DMS153 (cell line): Measurements from ENCODE around the gene NRDC.
"Not testable (repeated sequence)": the region's sequence is repeated elsewhere in the genome, so short reads cannot be mapped to it uniquely, and the experiment has no call there.

ENCODE experiments used
- DNase-seq: peaks from one replicate; lab custom pipeline; 2025; lab: John Stamatoyannopoulos, UW

NRDC gene

DNA sequence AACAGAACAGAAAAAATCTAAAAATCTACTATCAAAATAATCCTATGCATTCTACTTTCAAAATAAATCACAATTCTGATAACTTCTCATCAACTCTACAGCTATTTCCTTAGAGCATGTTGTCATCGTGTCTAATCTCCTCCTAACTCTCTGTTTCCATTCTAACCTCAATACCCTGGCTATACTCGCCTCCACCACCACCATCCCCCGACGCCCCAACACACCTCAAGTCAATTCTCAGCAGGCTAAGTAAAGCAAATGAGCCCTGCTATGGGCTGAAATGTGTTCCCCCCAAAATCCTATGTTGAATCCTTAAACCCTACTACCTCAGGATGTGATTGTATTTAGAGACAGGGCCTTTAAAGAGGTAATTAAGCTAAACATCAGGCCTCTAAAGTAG is 34.6 kb downstream of the NRDC start:
- DNase-seq = no peak

- no peak for DNase-seq
These were observed 36.3 kb downstream of the NRDC start for GRCh38 chr1:51842261-51842660.

DNA sequence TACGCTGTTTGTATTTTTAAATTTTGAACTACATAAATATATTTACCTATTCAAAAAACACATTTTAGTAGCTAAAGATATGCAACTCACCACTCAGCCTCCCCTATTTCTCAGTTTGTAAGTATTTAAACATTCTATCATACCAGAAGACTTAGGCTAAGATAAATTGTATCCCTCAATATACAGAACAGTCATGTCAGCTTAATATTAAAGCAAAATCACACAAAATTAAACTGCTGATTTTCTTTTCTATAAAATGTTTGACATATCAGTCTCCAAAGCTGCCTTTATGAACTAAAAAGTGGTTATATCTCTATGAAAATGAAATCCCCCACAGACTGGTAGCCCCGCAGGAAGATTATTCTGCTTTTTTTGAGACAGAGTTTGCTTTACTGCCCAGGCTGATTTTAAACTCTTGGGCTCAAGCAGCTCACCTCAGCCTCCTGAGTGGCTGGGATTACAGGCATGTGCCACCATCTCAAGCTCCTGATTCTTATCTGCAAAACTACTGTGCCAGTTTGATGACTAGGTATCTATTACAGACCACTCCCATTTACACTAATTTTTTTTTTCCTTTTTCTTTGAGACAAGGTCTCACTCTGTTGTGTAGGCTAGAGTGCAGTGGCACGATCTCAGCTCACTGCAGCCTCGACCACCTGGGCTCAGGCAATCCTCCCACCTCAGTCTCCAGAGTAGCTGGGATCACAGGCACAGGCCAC is 37.6 kb downstream of the NRDC start:
- DNase-seq = no peak

GRCh38 chr1:51840182-51840581 is 38.3 kb downstream of the NRDC start:
- no peak for DNase-seq

DNA sequence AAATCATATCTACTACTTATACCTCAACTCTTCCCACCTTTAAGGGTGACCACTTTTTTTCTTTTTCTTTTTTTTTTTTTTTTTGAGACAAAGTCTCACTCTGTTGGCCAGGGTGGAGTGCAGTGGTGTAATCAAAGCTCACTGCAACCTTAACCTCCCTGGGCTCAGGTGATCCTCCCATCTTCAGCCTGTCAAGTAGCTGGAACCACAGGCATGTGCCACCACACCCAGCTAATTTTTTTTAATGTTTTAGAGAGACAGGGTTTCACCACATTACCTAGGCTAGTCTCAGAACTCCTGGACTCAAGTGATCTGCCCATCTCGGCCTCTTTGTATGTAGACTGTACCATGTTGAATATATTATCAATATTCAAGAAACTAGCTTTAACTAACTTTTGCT is 39.4 kb downstream of the NRDC start:
- no peak for DNase-seq

- no peak for DNase-seq
These were observed 41.3 kb downstream of the NRDC start for GRCh38 chr1:51837243-51837642.

- no peak for DNase-seq
These were observed 44.8 kb downstream of the NRDC start for GRCh38 chr1:51833700-51834099.

DNA sequence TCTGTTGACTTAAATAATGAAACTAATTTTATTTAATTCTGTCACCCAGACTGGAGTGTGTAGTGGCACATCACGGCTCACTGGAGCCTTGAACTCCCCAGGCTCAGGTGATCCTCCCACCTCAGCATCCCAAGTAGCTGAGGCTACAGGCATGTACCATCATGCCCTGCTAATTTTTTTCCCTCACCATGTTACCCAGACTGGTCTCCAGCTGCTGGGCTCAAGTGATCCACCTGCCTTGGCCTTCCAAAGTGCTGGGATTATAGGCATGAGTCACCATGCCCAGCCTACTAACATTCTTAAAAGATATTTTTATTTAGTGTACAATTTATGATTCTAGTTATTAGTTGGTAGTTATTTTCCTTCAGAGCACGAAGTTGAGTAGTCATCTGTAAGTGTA is 49.5 kb downstream of the NRDC start:
- no peak for DNase-seq

GRCh38 chr1:51819810-51820209 is 58.7 kb downstream of the NRDC start:
- DNase-seq = no peak

DNA sequence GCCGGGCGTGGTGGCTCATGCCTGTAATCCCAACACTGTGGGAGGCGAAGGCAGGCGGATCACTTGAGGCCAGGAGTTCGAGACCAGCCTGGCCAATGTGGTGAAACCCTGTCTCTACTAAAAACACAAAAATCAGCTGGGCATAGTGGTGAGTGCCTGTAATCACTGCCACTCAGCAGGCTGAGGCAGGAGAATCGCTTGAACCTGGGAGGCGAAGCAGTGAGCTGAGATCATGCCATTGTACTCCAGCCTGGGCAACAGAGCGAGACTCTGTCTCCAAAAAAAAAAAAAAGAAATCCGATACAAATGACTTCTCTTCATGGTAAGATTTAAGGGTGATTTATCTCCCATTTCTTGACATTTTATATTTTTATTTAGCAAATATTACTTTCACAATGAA is 59.5 kb downstream of the NRDC start:
- not testable (repeated sequence) for DNase-seq

DNA sequence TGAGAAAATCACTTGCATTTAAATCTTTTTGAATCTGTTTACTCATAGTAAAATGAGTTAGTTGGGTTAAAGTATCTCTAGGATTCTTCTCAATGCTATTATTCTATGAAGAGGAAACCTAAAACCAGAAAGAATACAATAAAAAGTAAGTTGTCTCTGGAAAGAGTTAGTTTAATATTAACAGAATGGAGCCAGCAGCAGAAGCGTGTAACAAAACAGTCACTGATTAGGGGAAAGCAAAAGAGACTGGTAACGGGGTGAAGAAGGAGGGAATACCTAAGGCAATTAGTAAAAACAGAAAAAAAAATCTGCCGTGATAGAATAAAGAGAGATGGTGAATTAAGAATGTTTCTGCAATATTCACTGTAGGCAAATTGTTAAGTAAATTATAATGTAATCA is 60.0 kb downstream of the NRDC start:
- no peak for DNase-seq

DNA sequence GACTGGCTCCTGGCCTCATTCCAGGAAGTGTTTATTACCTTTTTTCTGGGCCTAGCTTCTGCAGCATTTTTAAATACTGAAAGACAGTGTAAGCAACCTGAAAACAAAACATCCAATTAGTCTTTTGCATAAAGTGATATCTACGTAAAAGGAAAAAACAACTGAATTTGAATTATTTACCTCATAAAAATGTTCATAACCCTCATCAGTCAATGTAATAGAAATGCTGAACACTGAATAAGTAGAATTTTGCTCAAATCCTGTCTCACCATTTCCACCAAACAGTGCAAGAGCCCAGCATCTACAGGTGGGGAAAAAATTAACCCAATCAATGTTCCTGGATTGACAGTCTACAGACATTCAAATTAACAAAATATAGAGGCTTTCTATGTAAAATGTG is 64.0 kb downstream of the NRDC start:
- no peak for DNase-seq

- DNase-seq = no peak
These were observed 79.2 kb downstream of the NRDC start for GRCh38 chr1:51799372-51799771.

- no peak for DNase-seq
These were observed 83.7 kb downstream of the NRDC start for GRCh38 chr1:51794868-51795267.

DNA sequence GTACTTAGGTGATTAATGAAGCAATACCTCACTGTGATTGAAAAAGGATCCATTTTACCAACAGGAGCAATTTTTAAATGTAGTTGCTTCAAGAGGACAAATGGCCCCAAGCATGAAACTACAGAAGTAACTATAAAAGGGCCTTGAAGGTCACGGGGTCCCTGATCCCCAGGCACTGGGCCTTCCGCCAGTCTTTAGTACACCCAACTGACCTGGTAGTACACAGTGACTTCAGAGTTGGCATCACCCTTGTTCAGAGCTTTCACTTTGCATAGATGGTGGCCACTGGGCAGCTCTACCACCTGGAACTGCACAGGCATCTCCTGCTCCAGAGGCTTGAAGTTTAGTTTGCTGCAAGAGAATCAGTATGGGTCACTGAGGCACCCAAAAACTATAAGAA is 84.3 kb downstream of the NRDC start:
- DNase-seq = no peak

GRCh38 chr1:51792864-51793263 is 85.7 kb downstream of the NRDC start:
- DNase-seq = no peak

- DNase-seq = no peak
These were observed 86.6 kb downstream of the NRDC start for GRCh38 chr1:51791888-51792287.

- no peak for DNase-seq
These were observed 88.1 kb downstream of the NRDC start for GRCh38 chr1:51790385-51790784.

DNA sequence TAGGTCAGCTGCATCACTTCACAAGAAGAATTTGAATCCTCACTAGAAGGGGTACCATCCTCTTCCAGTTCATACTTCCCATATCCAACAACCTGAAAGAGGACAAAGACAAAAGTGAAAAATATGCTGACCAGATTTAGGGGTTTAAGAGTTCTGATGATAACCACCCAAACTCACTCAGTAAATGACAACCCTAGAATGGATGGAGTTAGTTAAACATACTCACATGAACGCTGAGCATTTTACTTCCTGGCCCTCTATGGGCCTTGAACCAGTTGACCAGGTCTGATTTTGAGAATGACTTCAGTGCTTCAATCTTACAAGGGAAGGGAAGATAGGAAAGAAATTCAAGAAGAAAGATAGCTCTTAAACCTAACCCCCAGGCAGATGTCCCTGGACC is 89.2 kb downstream of the NRDC start:
- no peak for DNase-seq

GRCh38 chr1:51788938-51789337 is 89.6 kb downstream of the NRDC start:
- DNase-seq = no peak

GRCh38 chr1:51784997-51785421 is 93.5 kb downstream of the NRDC start:
- no peak for DNase-seq

DNA sequence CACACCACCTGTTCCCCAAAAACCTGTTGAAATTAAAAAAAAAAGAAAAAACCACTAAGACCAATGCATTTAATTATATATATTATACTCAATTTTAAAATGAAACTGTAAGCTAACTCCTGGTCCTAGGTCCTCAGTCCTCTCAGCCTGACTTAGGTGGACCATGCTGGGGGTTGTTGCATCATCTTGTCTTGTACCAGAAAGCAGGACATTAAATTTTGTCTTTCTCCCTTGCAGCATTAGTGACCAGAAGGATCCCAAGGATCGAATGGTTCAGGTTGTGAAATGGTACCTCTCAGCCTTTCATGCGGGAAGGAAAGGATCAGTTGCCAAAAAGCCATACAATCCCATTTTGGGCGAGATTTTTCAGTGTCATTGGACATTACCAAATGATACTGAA is 97.6 kb downstream of the NRDC start:
- no peak for DNase-seq

DNA sequence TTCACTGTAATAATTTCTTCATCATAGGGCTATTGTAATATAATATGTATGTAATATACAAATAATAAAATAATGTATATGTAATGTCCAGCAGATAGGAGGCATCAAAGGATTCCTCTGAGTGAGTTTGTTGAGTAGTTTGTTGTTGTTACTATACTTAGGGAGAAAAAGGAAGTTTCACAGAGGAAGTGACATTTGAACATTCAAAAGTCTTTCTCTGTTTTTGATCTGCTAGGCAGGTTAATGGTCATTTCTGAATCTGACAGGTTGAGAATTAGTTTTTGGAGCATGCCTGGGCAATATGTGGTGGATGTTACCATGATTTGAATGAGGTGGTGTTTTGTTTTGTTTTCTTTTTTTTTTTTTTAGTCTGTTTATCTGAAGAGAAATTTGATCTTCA is 102.1 kb downstream of the NRDC start:
- DNase-seq = no peak

DNA sequence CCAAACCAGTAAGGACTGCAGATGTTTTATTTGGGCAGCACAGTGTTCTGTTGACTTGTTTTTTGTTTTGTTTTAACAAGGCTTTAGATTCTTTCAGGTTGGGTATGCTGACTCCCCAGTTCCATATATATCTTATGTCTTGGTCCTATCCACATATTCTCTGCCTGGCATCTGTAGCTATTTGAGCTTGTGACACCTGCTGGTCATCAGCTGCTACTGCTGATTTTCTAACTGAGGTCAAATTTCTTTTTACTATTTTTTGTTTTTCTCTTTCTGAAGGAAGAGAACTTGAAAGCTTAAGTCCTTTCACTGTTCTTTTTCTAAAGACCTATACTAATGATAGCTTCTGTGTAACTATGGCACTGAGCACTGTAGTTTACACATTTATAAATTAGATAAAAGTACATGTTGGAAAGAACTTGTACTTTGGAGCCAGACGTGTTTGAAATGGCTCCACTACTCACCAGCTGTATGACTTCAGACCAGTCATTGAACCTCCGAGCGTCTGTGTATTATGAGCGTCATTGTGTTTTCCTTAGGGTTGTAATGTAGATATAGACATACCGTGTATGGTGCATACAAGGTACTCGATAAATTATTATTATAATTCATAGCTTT is 109.4 kb downstream of the NRDC start:
- DNase-seq = peak; percentile 28
